Thyroid gland (tissue), 4 donors: ENCODE results near the gene TMEM223. TPM values are rescaled to one million over a fixed set of nuclear protein-coding genes. Genes with fewer than 3 reads are reported as not detected.

ENCODE experiments used
- DNase-seq, 2 donors: peaks; one replicate each; pipeline ENCODE4 v3.0.0-alpha.2; 2019
- H3K27ac ChIP-seq, 3 donors: fragments of 200-600 bp; sonication (generic); 1 replicate in 2 of 3; 2 replicates in 1 of 3; pipeline ENCODE4 v1.5.1; 2016 to 2019; ENCODE audit warnings: mild to moderate bottlenecking in 1 of 3, moderate library complexity in 1 of 3
- H3K27me3 ChIP-seq: fragments of 200-600 bp; sonication (generic); one replicate; pipeline ENCODE4 v1.5.1; 2019
- H3K36me3 ChIP-seq, 2 donors: fragments of 200-600 bp; sonication (generic); one replicate each; pipeline ENCODE4 v1.5.1; 2016 to 2019
- H3K4me1 ChIP-seq, 2 donors: fragments of 200-600 bp; sonication (generic); one replicate each; pipeline ENCODE4 v1.5.1; 2017 to 2019
- H3K4me3 ChIP-seq, 3 donors: fragments of 200-600 bp; sonication (generic); replicated peaks in 1 of 3; 1 replicate in 2 of 3; 2 replicates in 1 of 3; pipeline ENCODE4 v1.5.1; 2016; ENCODE audit warnings: mild to moderate bottlenecking in 1 of 3
- H3K9me3 ChIP-seq: fragments of 200-600 bp; sonication (generic); one replicate; pipeline ENCODE4 v1.5.1; 2017
- CTCF ChIP-seq, 6 experiments: fragments of 200-600 bp in 3 of 6; fragments of 450-650 bp in 3 of 6; sonication (generic) in 3 of 6; IDR thresholded peaks; one replicate each; pipeline ENCODE4 v1.5.1; 2016 to 2019; ENCODE audit warnings: antibody characterized with exemption in 6 of 6, mild to moderate bottlenecking in 2 of 6, inconsistent platforms in 1 of 6, moderate library complexity in 1 of 6
- POLR2A ChIP-seq, 2 donors: fragments of 450-650 bp; IDR thresholded peaks; one replicate each; pipeline ENCODE4 v1.6.1; 2017; ENCODE audit warnings: antibody characterized with exemption in 2 of 2, mild to moderate bottlenecking in 2 of 2, moderate library complexity in 1 of 2
- WGBS, 2 donors: methylation state at CpG; one replicate each; pipeline ENCODE4 v1.1.5; 2017; 5-methylcytosine and 5-hydroxymethylcytosine counted together
- intact Hi-C: fragments of 100-400 bp; cut with DNase I; formaldehyde crosslinking; loops from one replicate; pipeline ENCODE4 v1.15.1; 2023
- total RNA-seq, 4 donors: library from RNA; depleted of rRNA; stranded (reverse); fragments of >200 nt; gene quantifications; one replicate each; pipeline ENCODE4 v1.2.3, GENCODE V29; 2016

The TMEM223 gene
- total RNA-seq, 4 donors from 2014 or later, result 9.1 to 46.5 (median 29.7) TPM

- no peak overlapping the region for H3K27ac ChIP-seq
- intact Hi-C loops, result loop anchor here (5.0 to 10.0 kb wide), 2 partner anchors 46 to 73 kb away; partner anchors contain the start of genes STX5, TEX54 and WDR74
- DNase-seq, result no peak
- H3K9me3 ChIP-seq, result no peaks in the 10 kb centered on the region
- peaks cover 8 to 10% of the 10 kb centered on the region in 2 donors for H3K36me3 ChIP-seq
- no peak overlapping the region for H3K4me3 ChIP-seq
- 86 to 87% methylated on average over 5 of the region's 5 CpGs for WGBS, 2 donors
- no peaks in the 10 kb centered on the region for H3K27me3 ChIP-seq
- TF ChIP-seq POLR2A (IDR thresholded peaks at IDR 0.05) (no peak), CTCF (IDR thresholded peaks at IDR 0.05) (no peak)
- peaks cover 27 to 36% of the 10 kb centered on the region in 2 donors for H3K4me1 ChIP-seq
Observed at GRCh38 chr11:62788991-62789390, 2.8 kb downstream of the TMEM223 start.

GRCh38 chr11:62787005-62787759 is 4.6 kb downstream of the TMEM223 start, which contains the start of gene TMEM179B:
TSS of gene TMEM179B (plus strand) at chr11:62787402. CDS start at chr11:62787432, 30 bp downstream.
- intact Hi-C loops, result loop anchor here (5.0 to 10.0 kb wide), 2 partner anchors 48 to 75 kb away; partner anchors contain the start of genes STX5, TEX54 and WDR74
- H3K36me3 ChIP-seq, result peaks cover 0 to 6% of the 10 kb centered on the region in 2 donors
- peak within 1 kb of the TSS; percentile 25 to 97 (median 45) for H3K4me3 ChIP-seq
- H3K27me3 ChIP-seq, result no peaks in the 10 kb centered on the region
- H3K27ac ChIP-seq, result peak within 1 kb of the TSS; percentile 88 to 96 (median 95)
- peaks cover 24 to 32% of the 10 kb centered on the region in 2 donors for H3K4me1 ChIP-seq
- peak; percentile 98 to 99 for DNase-seq
- WGBS, 2 donors, result 0 to 1% methylated on average over 6 to 16 of the region's 88 CpGs
- H3K9me3 ChIP-seq, result no peaks in the 10 kb centered on the region
- TF ChIP-seq POLR2A (IDR thresholded peaks at IDR 0.05) (peak; percentile 78 to 99), CTCF (IDR thresholded peaks at IDR 0.05) (peak in 4 of 6 experiments; percentile 21 to 48 (median 36))

- H3K27me3 ChIP-seq, result no peaks in the 10 kb centered on the region
- TF ChIP-seq CTCF (IDR thresholded peaks at IDR 0.05), result peak; percentile 83 to 99 (median 94)
- no peak for TF ChIP-seq POLR2A (IDR thresholded peaks at IDR 0.05)
- H3K9me3 ChIP-seq, result no peaks in the 10 kb centered on the region
- H3K4me3 ChIP-seq, result peak overlapping the region; percentile 25 to 97 (median 45)
- intact Hi-C loops, result loop anchor here (5.0 to 10.0 kb wide), 2 partner anchors 48 to 76 kb away; partner anchors contain the start of genes STX5, TEX54 and WDR74
- peak overlapping the region; percentile 88 to 96 (median 95) for H3K27ac ChIP-seq
- peaks cover 0 to 9% of the 10 kb centered on the region in 2 donors for H3K36me3 ChIP-seq
- WGBS, 2 donors, result 0 to 11% methylated on average over 7 to 8 of the region's 51 CpGs
- peak; percentile 91 to 93 for DNase-seq
- H3K4me1 ChIP-seq, result peaks cover 22 to 29% of the 10 kb centered on the region in 2 donors
Observed at GRCh38 chr11:62786318-62787004, 5.3 kb downstream of the TMEM223 start.

- Histone ChIP-seq H3K36me3 (peaks cover 0 to 26% of the 10 kb centered on the region in 2 donors), H3K27ac (no peak overlapping the region), H3K27me3 (no peaks in the 10 kb centered on the region), H3K4me3 (no peak overlapping the region), H3K4me1 (peaks cover 8 to 9% of the 10 kb centered on the region in 2 donors), H3K9me3 (no peaks in the 10 kb centered on the region)
- intact Hi-C loops, result loop anchor here (10.0 kb wide), 1 partner anchor 52 kb away; the partner anchor contains the start of genes STX5, TEX54 and WDR74
- 96 to 97% methylated on average over 7 of the region's 7 CpGs for WGBS, 2 donors
- no peak for TF ChIP-seq CTCF (IDR thresholded peaks at IDR 0.05)
- TF ChIP-seq POLR2A (IDR thresholded peaks at IDR 0.05), result no peak
- DNase-seq, result no peak
Observed at GRCh38 chr11:62782753-62783152, 9.1 kb downstream of the TMEM223 start.
